Activated naive CD8-positive, alpha-beta T cell treated with anti-CD3 and anti-CD28 coated beads, Interleukin-2, amount 50 U/mL, for 24 hours (primary cell): ENCODE results near the gene PKN2.
"Not testable (repeated sequence)": the region's sequence is repeated elsewhere in the genome, so short reads cannot be mapped to it uniquely, and the experiment has no call there.

ENCODE experiments used
- ATAC-seq: fragments of 150-1000 bp; cut with Tn5 transposase; one replicate; pipeline ENCODE4 v1.10.0; 2021
- DNase-seq: peaks from one replicate; pipeline ENCODE4 v3.0.0; 2021
- H3K27ac Mint-ChIP-seq: one replicate; pipeline ENCODE4 v1.8.0; 2021; ENCODE audit warnings: mild to moderate bottlenecking, mixed read lengths
- H3K27me3 Mint-ChIP-seq: one replicate; pipeline ENCODE4 v1.8.0; 2021; ENCODE audit warnings: mixed read lengths
- H3K36me3 Mint-ChIP-seq: one replicate; pipeline ENCODE4 v1.8.0; 2021; ENCODE audit warnings: low read depth, mixed read lengths
- H3K4me1 Mint-ChIP-seq: one replicate; pipeline ENCODE4 v1.8.0; 2021; ENCODE audit warnings: mixed read lengths
- H3K4me3 Mint-ChIP-seq: one replicate; pipeline ENCODE4 v1.8.0; 2021; ENCODE audit warnings: mild to moderate bottlenecking, moderate library complexity, mixed read lengths
- H3K9me3 Mint-ChIP-seq: one replicate; pipeline ENCODE4 v1.8.0; 2021; ENCODE audit warnings: mixed read lengths

PKN2 gene

GRCh38 chr1:88813471-88813870 is 129.4 kb downstream of the PKN2 start:
- ATAC-seq (no peak), DNase-seq (no peak)
- Mint-ChIP-seq H3K4me3 (no peak overlapping the region), H3K27me3 (no peaks in the 10 kb centered on the region), H3K4me1 (no peaks in the 10 kb centered on the region), H3K9me3 (no peaks in the 10 kb centered on the region), H3K27ac (no peak overlapping the region), H3K36me3 (peaks cover 31% of the 10 kb centered on the region)

GRCh38 chr1:88819642-88820041 is 135.6 kb downstream of the PKN2 start:
- H3K27me3 Mint-ChIP-seq, H3K9me3 Mint-ChIP-seq, H3K27ac Mint-ChIP-seq, H3K4me1 Mint-ChIP-seq, H3K4me3 Mint-ChIP-seq, DNase-seq, ATAC-seq: not testable (repeated sequence)
- H3K36me3 Mint-ChIP-seq = peaks cover 30% of the 10 kb centered on the region

GRCh38 chr1:88825721-88826120 is 141.6 kb downstream of the PKN2 start:
- no peaks in the 10 kb centered on the region for H3K27me3 Mint-ChIP-seq
- ATAC-seq = no peak
- no peak for DNase-seq
- H3K27ac Mint-ChIP-seq = no peak overlapping the region
- no peak overlapping the region for H3K4me3 Mint-ChIP-seq
- no peaks in the 10 kb centered on the region for H3K4me1 Mint-ChIP-seq
- H3K9me3 Mint-ChIP-seq = no peaks in the 10 kb centered on the region
- H3K36me3 Mint-ChIP-seq = peaks cover 8% of the 10 kb centered on the region

- no peak for ATAC-seq
Observed at GRCh38 chr1:88847643-88848042, 163.6 kb downstream of the PKN2 start.

GRCh38 chr1:88851303-88852063 is 167.4 kb downstream of the PKN2 start:
- ATAC-seq (peak; percentile 59), DNase-seq (no peak)
- peak overlapping the region; percentile 60 for H3K27ac Mint-ChIP-seq
- no peaks in the 10 kb centered on the region for H3K9me3 Mint-ChIP-seq
- peaks cover 28% of the 10 kb centered on the region for H3K36me3 Mint-ChIP-seq
- peaks cover 12% of the 10 kb centered on the region for H3K4me1 Mint-ChIP-seq
- no peaks in the 10 kb centered on the region for H3K27me3 Mint-ChIP-seq
- H3K4me3 Mint-ChIP-seq = no peak overlapping the region

More at GRCh38 chr1:88847643-88848042, 163.6 kb downstream of the PKN2 start:
- Mint-ChIP-seq H3K4me3 (no peak overlapping the region), H3K27ac (no peak overlapping the region), H3K27me3 (no peaks in the 10 kb centered on the region), H3K9me3 (no peaks in the 10 kb centered on the region), H3K4me1 (peaks cover 12% of the 10 kb centered on the region), H3K36me3 (peaks cover 10% of the 10 kb centered on the region)
- DNase-seq = no peak

- Mint-ChIP-seq H3K9me3 (no peaks in the 10 kb centered on the region), H3K27ac (peak overlapping the region; percentile 88), H3K4me1 (peaks cover 60% of the 10 kb centered on the region), H3K4me3 (peak overlapping the region; percentile 56), H3K27me3 (no peaks in the 10 kb centered on the region), H3K36me3 (peaks cover 19% of the 10 kb centered on the region)
- ATAC-seq = peak; percentile 77
- no peak for DNase-seq
Observed at GRCh38 chr1:88867743-88868521, 183.9 kb downstream of the PKN2 start.

- H3K4me1 Mint-ChIP-seq = peaks cover 62% of the 10 kb centered on the region
- ATAC-seq, H3K4me3 Mint-ChIP-seq, DNase-seq, H3K9me3 Mint-ChIP-seq, H3K27me3 Mint-ChIP-seq, H3K27ac Mint-ChIP-seq: not testable (repeated sequence)
- H3K36me3 Mint-ChIP-seq = peaks cover 12% of the 10 kb centered on the region
Observed at GRCh38 chr1:88869644-88870043, 185.6 kb downstream of the PKN2 start.

GRCh38 chr1:88873737-88874349 is 189.8 kb downstream of the PKN2 start:
- no peak for DNase-seq
- Mint-ChIP-seq H3K36me3 (peaks cover 10% of the 10 kb centered on the region), H3K27me3 (no peaks in the 10 kb centered on the region), H3K4me3 (no peak overlapping the region), H3K9me3 (no peaks in the 10 kb centered on the region), H3K4me1 (peaks cover 42% of the 10 kb centered on the region), H3K27ac (no peak overlapping the region)
- no peak for ATAC-seq

GRCh38 chr1:88875595-88875994 is 191.5 kb downstream of the PKN2 start:
- Mint-ChIP-seq H3K36me3 (peaks cover 8% of the 10 kb centered on the region), H3K9me3 (no peaks in the 10 kb centered on the region), H3K27me3 (no peaks in the 10 kb centered on the region), H3K4me3 (no peak overlapping the region), H3K4me1 (peaks cover 31% of the 10 kb centered on the region), H3K27ac (no peak overlapping the region)
- DNase-seq (no peak), ATAC-seq (no peak)

- no peak for DNase-seq
- ATAC-seq = no peak
- no peaks in the 10 kb centered on the region for H3K27me3 Mint-ChIP-seq
- peaks cover 4% of the 10 kb centered on the region for H3K36me3 Mint-ChIP-seq
- H3K4me1 Mint-ChIP-seq = peaks cover 30% of the 10 kb centered on the region
- H3K27ac Mint-ChIP-seq = no peak overlapping the region
- no peaks in the 10 kb centered on the region for H3K9me3 Mint-ChIP-seq
- no peak overlapping the region for H3K4me3 Mint-ChIP-seq
Observed at GRCh38 chr1:88876573-88877365, 192.7 kb downstream of the PKN2 start.

GRCh38 chr1:88877382-88877825 is 193.3 kb downstream of the PKN2 start:
- no peak for DNase-seq
- Mint-ChIP-seq H3K4me3 (no peak overlapping the region), H3K27ac (no peak overlapping the region)

GRCh38 chr1:88877911-88878310 is 193.8 kb downstream of the PKN2 start:
- H3K4me1 Mint-ChIP-seq = peaks cover 37% of the 10 kb centered on the region
- H3K4me3 Mint-ChIP-seq = no peak overlapping the region
- peaks cover 12% of the 10 kb centered on the region for H3K36me3 Mint-ChIP-seq
- no peak overlapping the region for H3K27ac Mint-ChIP-seq
- no peak for ATAC-seq
- DNase-seq = no peak
- no peaks in the 10 kb centered on the region for H3K27me3 Mint-ChIP-seq
- H3K9me3 Mint-ChIP-seq = no peaks in the 10 kb centered on the region

More at GRCh38 chr1:88877382-88877825, 193.3 kb downstream of the PKN2 start:
- H3K9me3 Mint-ChIP-seq = no peaks in the 10 kb centered on the region
- H3K27me3 Mint-ChIP-seq = no peaks in the 10 kb centered on the region
- H3K36me3 Mint-ChIP-seq = peaks cover 7% of the 10 kb centered on the region
- peaks cover 34% of the 10 kb centered on the region for H3K4me1 Mint-ChIP-seq
- ATAC-seq = no peak

GRCh38 chr1:88878731-88879130 is 194.7 kb downstream of the PKN2 start:
- Mint-ChIP-seq H3K4me3 (no peak overlapping the region), H3K4me1 (peaks cover 44% of the 10 kb centered on the region)

GRCh38 chr1:88880717-88881116 is 196.6 kb downstream of the PKN2 start:
- Mint-ChIP-seq H3K36me3 (peaks cover 21% of the 10 kb centered on the region), H3K4me1 (peaks cover 39% of the 10 kb centered on the region)
- H3K4me3 Mint-ChIP-seq, DNase-seq, H3K27ac Mint-ChIP-seq, H3K27me3 Mint-ChIP-seq, H3K9me3 Mint-ChIP-seq, ATAC-seq: not testable (repeated sequence)

More at GRCh38 chr1:88878731-88879130, 194.7 kb downstream of the PKN2 start:
- no peak overlapping the region for H3K27ac Mint-ChIP-seq
- no peak for DNase-seq
- H3K9me3 Mint-ChIP-seq = no peaks in the 10 kb centered on the region
- H3K36me3 Mint-ChIP-seq = peaks cover 15% of the 10 kb centered on the region
- no peak for ATAC-seq
- no peaks in the 10 kb centered on the region for H3K27me3 Mint-ChIP-seq
